ENCODE data around the gene COX4I1.

COX4I1 gene

GRCh38 chr16:85799497-85800320 lies at the start of gene COX4I1, which contains the start of gene EMC8:
COX4I1 (plus strand) TSS chr16:85799695; CDS start chr16:85801206, 1,511 bp downstream.
EMC8 (minus strand) TSS chr16:85799544; CDS start chr16:85799295, 249 bp downstream.
- Mint-ChIP-seq H3K27ac (peak within 1 kb of the TSS; percentile 93), H3K36me3 (ENCODE audit: low read depth) (peaks cover 46% of the 10 kb centered on the region), H3K4me1 (ENCODE audit: low read depth) (peaks cover 39% of the 10 kb centered on the region), H3K27me3 (ENCODE audit: low read depth) (no peaks in the 10 kb centered on the region), H3K9me3 (no peaks in the 10 kb centered on the region), H3K4me3 (peak within 1 kb of the TSS; percentile 90)
- peak; percentile 95 for DNase-seq (ENCODE audit: low spot score)

GRCh38 chr16:85749771-85750145 lies 49.7 kb upstream of the COX4I1 start:
- DNase-seq (ENCODE audit: low spot score): no peak
- Mint-ChIP-seq H3K9me3 (no peaks in the 10 kb centered on the region), H3K4me3 (peak overlapping the region; percentile 74), H3K36me3 (ENCODE audit: low read depth) (no peaks in the 10 kb centered on the region), H3K27ac (no peak overlapping the region), H3K27me3 (ENCODE audit: low read depth) (peaks cover 26% of the 10 kb centered on the region), H3K4me1 (ENCODE audit: low read depth) (peaks cover 3% of the 10 kb centered on the region)

GRCh38 chr16:85750146-85750826 lies 49.2 kb upstream of the COX4I1 start:
- H3K27ac Mint-ChIP-seq: no peak overlapping the region
- peaks cover 26% of the 10 kb centered on the region for H3K27me3 Mint-ChIP-seq (ENCODE audit: low read depth)
- no peak for DNase-seq (ENCODE audit: low spot score)
- H3K4me3 Mint-ChIP-seq: peak overlapping the region; percentile 74
- peaks cover 3% of the 10 kb centered on the region for H3K4me1 Mint-ChIP-seq (ENCODE audit: low read depth)
- H3K9me3 Mint-ChIP-seq: no peaks in the 10 kb centered on the region
- H3K36me3 Mint-ChIP-seq (ENCODE audit: low read depth): no peaks in the 10 kb centered on the region

- H3K36me3 Mint-ChIP-seq (ENCODE audit: low read depth): no peaks in the 10 kb centered on the region
- no peaks in the 10 kb centered on the region for H3K9me3 Mint-ChIP-seq
- H3K4me1 Mint-ChIP-seq (ENCODE audit: low read depth): peaks cover 3% of the 10 kb centered on the region
- DNase-seq (ENCODE audit: low spot score): no peak
- H3K27me3 Mint-ChIP-seq (ENCODE audit: low read depth): peaks cover 26% of the 10 kb centered on the region
- no peak within 1 kb of the TSS for H3K27ac Mint-ChIP-seq
- H3K4me3 Mint-ChIP-seq: peak within 1 kb of the TSS; percentile 74
Observed at GRCh38 chr16:85750827-85751697, 48.4 kb upstream of the COX4I1 start, which contains the start of gene C16orf74. C16orf74 (minus strand) TSS chr16:85751096; CDS start chr16:85735217, 15,879 bp downstream.

- H3K27ac Mint-ChIP-seq: no peak overlapping the region
- no peak overlapping the region for H3K4me3 Mint-ChIP-seq
- H3K9me3 Mint-ChIP-seq: no peaks in the 10 kb centered on the region
- no peak for DNase-seq (ENCODE audit: low spot score)
- H3K4me1 Mint-ChIP-seq (ENCODE audit: low read depth): peaks cover 3% of the 10 kb centered on the region
- peaks cover 26% of the 10 kb centered on the region for H3K27me3 Mint-ChIP-seq (ENCODE audit: low read depth)
- no peaks in the 10 kb centered on the region for H3K36me3 Mint-ChIP-seq (ENCODE audit: low read depth)
Observed at GRCh38 chr16:85751698-85752501, 47.6 kb upstream of the COX4I1 start.

- H3K27me3 Mint-ChIP-seq (ENCODE audit: low read depth): peaks cover 26% of the 10 kb centered on the region
- H3K36me3 Mint-ChIP-seq (ENCODE audit: low read depth): no peaks in the 10 kb centered on the region
- H3K9me3 Mint-ChIP-seq: no peaks in the 10 kb centered on the region
- H3K4me1 Mint-ChIP-seq (ENCODE audit: low read depth): peaks cover 3% of the 10 kb centered on the region
- no peak overlapping the region for H3K4me3 Mint-ChIP-seq
- DNase-seq (ENCODE audit: low spot score): no peak
- H3K27ac Mint-ChIP-seq: no peak overlapping the region
Observed at GRCh38 chr16:85752511-85753420, 46.7 kb upstream of the COX4I1 start.

- peaks cover 21% of the 10 kb centered on the region for H3K27me3 Mint-ChIP-seq (ENCODE audit: low read depth)
- H3K4me3 Mint-ChIP-seq: no peak overlapping the region
- no peak overlapping the region for H3K27ac Mint-ChIP-seq
- peaks cover 3% of the 10 kb centered on the region for H3K4me1 Mint-ChIP-seq (ENCODE audit: low read depth)
- H3K36me3 Mint-ChIP-seq (ENCODE audit: low read depth): no peaks in the 10 kb centered on the region
- no peak for DNase-seq (ENCODE audit: low spot score)
- no peaks in the 10 kb centered on the region for H3K9me3 Mint-ChIP-seq
Observed at GRCh38 chr16:85753559-85753958, 45.9 kb upstream of the COX4I1 start.

DNA sequence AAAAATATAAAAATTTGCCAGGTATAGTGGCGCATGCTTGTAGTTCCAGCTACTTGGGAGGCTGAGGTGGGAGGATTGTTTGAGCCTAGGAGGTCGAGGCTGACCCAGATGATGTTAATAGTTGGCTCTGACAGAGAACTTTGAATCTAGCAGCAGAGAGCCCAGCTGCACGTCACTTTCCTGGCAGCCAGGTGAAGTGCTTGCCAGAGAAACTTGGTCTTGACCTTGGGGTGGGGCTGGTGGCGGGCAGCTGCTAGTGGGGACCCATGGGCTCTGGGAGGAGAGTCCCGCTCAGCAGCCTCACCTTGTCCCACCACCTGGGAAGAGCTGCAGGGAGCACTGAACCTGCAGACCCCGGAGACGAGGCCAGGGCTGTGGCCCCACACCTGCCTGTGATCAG lies 45.5 kb upstream of the COX4I1 start:
- no peak for DNase-seq (ENCODE audit: low spot score)
- Mint-ChIP-seq H3K27me3 (ENCODE audit: low read depth) (peaks cover 23% of the 10 kb centered on the region), H3K4me1 (ENCODE audit: low read depth) (peaks cover 3% of the 10 kb centered on the region), H3K36me3 (ENCODE audit: low read depth) (no peaks in the 10 kb centered on the region), H3K4me3 (no peak overlapping the region), H3K9me3 (no peaks in the 10 kb centered on the region), H3K27ac (no peak overlapping the region)

GRCh38 chr16:85754413-85754812 lies 45.1 kb upstream of the COX4I1 start:
- H3K27ac Mint-ChIP-seq: no peak overlapping the region
- H3K4me3 Mint-ChIP-seq: no peak overlapping the region
- peaks cover 3% of the 10 kb centered on the region for H3K4me1 Mint-ChIP-seq (ENCODE audit: low read depth)
- no peaks in the 10 kb centered on the region for H3K36me3 Mint-ChIP-seq (ENCODE audit: low read depth)
- H3K27me3 Mint-ChIP-seq (ENCODE audit: low read depth): peaks cover 27% of the 10 kb centered on the region
- H3K9me3 Mint-ChIP-seq: no peaks in the 10 kb centered on the region
- DNase-seq (ENCODE audit: low spot score): no peak

DNA sequence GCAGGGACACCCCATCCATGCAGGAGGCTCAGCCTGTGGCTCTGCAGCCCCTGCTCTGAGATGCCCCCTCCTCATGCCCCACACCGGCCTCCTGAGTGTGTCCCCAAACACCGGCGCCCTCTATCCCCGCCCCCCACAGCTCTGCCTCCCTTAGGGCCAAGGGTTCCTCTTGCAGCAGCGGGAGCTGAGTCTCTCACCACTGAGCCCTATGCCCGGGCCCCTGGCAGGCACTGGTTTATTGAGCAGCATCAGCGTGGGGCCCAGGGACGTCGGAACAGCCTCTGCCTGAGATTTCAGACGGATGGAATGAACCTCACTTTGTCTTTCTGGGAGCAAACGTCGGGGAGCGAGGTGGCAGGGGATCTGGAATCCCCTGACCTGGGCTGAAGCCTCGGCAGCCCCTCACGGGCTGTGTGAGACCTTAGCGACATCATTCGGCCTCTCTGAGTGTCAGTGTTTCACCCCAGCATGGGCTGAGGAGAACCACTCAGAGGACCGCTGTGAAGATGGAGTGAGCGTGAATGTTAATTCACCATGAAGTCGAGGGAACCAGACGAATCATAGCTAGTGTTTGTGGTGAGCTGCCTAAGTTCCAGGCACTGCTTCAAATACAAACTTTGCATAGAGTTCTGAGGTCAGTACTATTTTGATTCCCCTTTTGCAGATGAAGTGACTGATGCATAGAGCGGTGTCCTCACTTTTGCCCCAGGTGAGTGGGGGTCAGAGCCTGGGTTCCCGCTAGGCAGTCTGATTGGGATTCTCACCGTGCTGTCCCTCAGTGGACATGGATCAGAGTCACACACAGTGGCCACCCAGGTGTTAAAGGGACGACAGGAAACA lies 43.3 kb upstream of the COX4I1 start:
- H3K27me3 Mint-ChIP-seq (ENCODE audit: low read depth): peaks cover 21% of the 10 kb centered on the region
- H3K36me3 Mint-ChIP-seq (ENCODE audit: low read depth): no peaks in the 10 kb centered on the region
- H3K27ac Mint-ChIP-seq: no peak overlapping the region
- H3K9me3 Mint-ChIP-seq: no peaks in the 10 kb centered on the region
- no peaks in the 10 kb centered on the region for H3K4me1 Mint-ChIP-seq (ENCODE audit: low read depth)
- H3K4me3 Mint-ChIP-seq: no peak overlapping the region
- no peak for DNase-seq (ENCODE audit: low spot score)

DNA sequence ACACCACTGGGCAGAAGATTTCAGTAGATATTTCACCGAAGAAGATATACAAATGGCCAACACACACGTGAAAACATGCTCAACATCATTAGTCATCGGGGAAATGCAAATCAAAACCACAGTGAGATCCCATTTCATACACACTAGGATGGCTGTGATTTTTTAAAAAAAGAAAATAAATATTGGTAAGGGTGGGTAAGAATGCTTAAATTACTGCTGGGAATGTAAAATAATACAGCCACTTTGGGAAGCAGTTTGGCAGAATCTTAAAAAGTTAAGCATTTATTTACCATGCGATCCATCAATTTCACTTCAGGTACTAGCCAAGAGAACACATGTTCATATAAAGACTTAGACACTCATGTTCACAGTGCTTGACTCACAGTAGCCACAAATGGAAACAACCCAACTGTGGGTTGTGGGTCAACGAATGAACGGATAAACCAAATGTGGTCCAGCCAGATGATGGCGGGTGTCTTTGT lies 42.1 kb upstream of the COX4I1 start:
- Mint-ChIP-seq H3K36me3 (ENCODE audit: low read depth) (no peaks in the 10 kb centered on the region), H3K27ac (no peak overlapping the region), H3K4me3 (no peak overlapping the region)

More for the DNA sequence above, 42.1 kb upstream of the COX4I1 start:
- peaks cover 15% of the 10 kb centered on the region for H3K27me3 Mint-ChIP-seq (ENCODE audit: low read depth)
- H3K9me3 Mint-ChIP-seq: no peaks in the 10 kb centered on the region
- H3K4me1 Mint-ChIP-seq (ENCODE audit: low read depth): no peaks in the 10 kb centered on the region
- no peak for DNase-seq (ENCODE audit: low spot score)
